ENCODE data around the gene CRACR2A. TPM values are rescaled to one million over a fixed set of nuclear protein-coding genes. Genes with fewer than 3 reads are reported as not detected.
A peak's percentile ranks its signal among the peaks of the same experiment; 100 is the strongest.

The CRACR2A gene
- total RNA-seq, 1 donor from 2014 or later = 4.4 TPM

GRCh38 chr12:3686463-3686862 lies 66.4 kb downstream of the CRACR2A start:
- no peak for DNase-seq (ENCODE audit: extremely low spot score in 2 of 2)
- no peaks in the 10 kb centered on the region for H3K4me1 ChIP-seq
- TF ChIP-seq CTCF (IDR thresholded peaks at IDR 0.05) (no peak), POLR2AphosphoS5 (IDR thresholded peaks at IDR 0.05; ENCODE audit: insufficient read depth in 1 of 2, low read depth in 1 of 2) (no peak), POLR2A (IDR thresholded peaks at IDR 0.05) (no peak)
- no peaks in the 10 kb centered on the region for H3K9me3 ChIP-seq
- H3K27ac ChIP-seq = no peak overlapping the region
- intact Hi-C loops (cut with DNase I) = no loop called here
- no peaks in the 10 kb centered on the region for H3K36me3 ChIP-seq
- no peaks in the 10 kb centered on the region for H3K27me3 ChIP-seq
- no peak overlapping the region for H3K4me3 ChIP-seq

GRCh38 chr12:3685830-3686229 lies 67.1 kb downstream of the CRACR2A start:
- no peak overlapping the region for H3K27ac ChIP-seq
- no peaks in the 10 kb centered on the region for H3K27me3 ChIP-seq
- intact Hi-C loops (cut with DNase I) = no loop called here
- H3K4me1 ChIP-seq = no peaks in the 10 kb centered on the region
- H3K9me3 ChIP-seq = no peaks in the 10 kb centered on the region
- no peaks in the 10 kb centered on the region for H3K36me3 ChIP-seq
- no peak for DNase-seq (ENCODE audit: extremely low spot score in 2 of 2)
- TF ChIP-seq CTCF (IDR thresholded peaks at IDR 0.05) (no peak), POLR2A (IDR thresholded peaks at IDR 0.05) (no peak), POLR2AphosphoS5 (IDR thresholded peaks at IDR 0.05; ENCODE audit: insufficient read depth in 1 of 2, low read depth in 1 of 2) (no peak)
- H3K4me3 ChIP-seq = no peak overlapping the region

- no peak for TF ChIP-seq POLR2A (IDR thresholded peaks at IDR 0.05)
- TF ChIP-seq CTCF (IDR thresholded peaks at IDR 0.05) = no peak
- no peak for TF ChIP-seq POLR2AphosphoS5 (IDR thresholded peaks at IDR 0.05; ENCODE audit: insufficient read depth in 1 of 2, low read depth in 1 of 2)
- no peak overlapping the region for H3K27ac ChIP-seq
- no peaks in the 10 kb centered on the region for H3K36me3 ChIP-seq
- intact Hi-C loops (cut with DNase I) = no loop called here
- H3K4me1 ChIP-seq = no peaks in the 10 kb centered on the region
- H3K9me3 ChIP-seq = no peaks in the 10 kb centered on the region
- H3K27me3 ChIP-seq = no peaks in the 10 kb centered on the region
- no peak for DNase-seq (ENCODE audit: extremely low spot score in 2 of 2)
- no peak overlapping the region for H3K4me3 ChIP-seq
Measured at GRCh38 chr12:3684449-3685051, 68.4 kb downstream of the CRACR2A start.

GRCh38 chr12:3683670-3684069 lies 69.2 kb downstream of the CRACR2A start:
- H3K4me1 ChIP-seq = no peaks in the 10 kb centered on the region
- H3K27me3 ChIP-seq = no peaks in the 10 kb centered on the region
- H3K36me3 ChIP-seq = no peaks in the 10 kb centered on the region
- TF ChIP-seq CTCF (IDR thresholded peaks at IDR 0.05) = no peak
- no peak for TF ChIP-seq POLR2AphosphoS5 (IDR thresholded peaks at IDR 0.05; ENCODE audit: insufficient read depth in 1 of 2, low read depth in 1 of 2)
- no peak for TF ChIP-seq POLR2A (IDR thresholded peaks at IDR 0.05)
- intact Hi-C loops (cut with DNase I) = no loop called here
- peak in 1 of 2 donors; percentile 58 for DNase-seq (ENCODE audit: extremely low spot score in 2 of 2)
- no peaks in the 10 kb centered on the region for H3K9me3 ChIP-seq
- H3K27ac ChIP-seq = no peak overlapping the region
- H3K4me3 ChIP-seq = no peak overlapping the region

- Histone ChIP-seq H3K36me3 (no peaks in the 10 kb centered on the region), H3K27me3 (no peaks in the 10 kb centered on the region), H3K27ac (no peak overlapping the region), H3K4me1 (no peaks in the 10 kb centered on the region), H3K9me3 (no peaks in the 10 kb centered on the region), H3K4me3 (no peak overlapping the region)
- intact Hi-C loops (cut with DNase I) = no loop called here
- TF ChIP-seq POLR2A (IDR thresholded peaks at IDR 0.05) (no peak), POLR2AphosphoS5 (IDR thresholded peaks at IDR 0.05; ENCODE audit: insufficient read depth in 1 of 2, low read depth in 1 of 2) (no peak), CTCF (IDR thresholded peaks at IDR 0.05) (no peak)
- DNase-seq (ENCODE audit: extremely low spot score in 2 of 2) = no peak
Measured at GRCh38 chr12:3681595-3682061, 71.3 kb downstream of the CRACR2A start.
